H1 (cell line): Measurements from ENCODE around the gene ITLN1. TPM values are rescaled to one million over a fixed set of nuclear protein-coding genes. Genes with fewer than 3 reads are reported as not detected.

Source experiments
- BACH1 ChIP-seq: IDR thresholded peaks from 2 replicates; pipeline ENCODE4 v1.6.1; 2012; ENCODE audit warnings: low read length, improper control_type of control experiment
- HDAC6 ChIP-seq: IDR thresholded peaks from one replicate; pipeline ENCODE4 v1.7.1; 2012; ENCODE audit warnings: low read depth, mild to moderate bottlenecking, inconsistent platforms, low read length, moderate library complexity
- KDM4A ChIP-seq: IDR thresholded peaks from one replicate; pipeline ENCODE4 v1.7.1; 2012; ENCODE audit warnings: low read depth, mild to moderate bottlenecking, moderate library complexity, low read length, inconsistent platforms; ENCODE audit not compliant: severe bottlenecking
- RNF2 ChIP-seq: fragments of 200-900, 300-1000 bp; sonication (generic); IDR thresholded peaks from 2 replicates; pipeline ENCODE4 v1.7.1; 2016; ENCODE audit warnings: borderline replicate concordance, low read depth, mild to moderate bottlenecking, antibody characterized with exemption, low read length; ENCODE audit not compliant: poor library complexity, severe bottlenecking; ENCODE audit errors: missing control alignments
- RXRA ChIP-seq: IDR thresholded peaks from 2 replicates; pipeline ENCODE4 v1.6.1; 2011; ENCODE audit warnings: low read depth, mild to moderate bottlenecking, low read length, moderate library complexity; ENCODE audit not compliant: insufficient read depth
- SP1 ChIP-seq: IDR thresholded peaks from 2 replicates; pipeline ENCODE4 v1.6.1; 2011; ENCODE audit warnings: low read depth, low read length
- TAF1 ChIP-seq: IDR thresholded peaks from 2 replicates; pipeline ENCODE4 v1.6.1; 2011; ENCODE audit warnings: mild to moderate bottlenecking, low read depth, low read length
- TEAD4 ChIP-seq: IDR thresholded peaks from 2 replicates; pipeline ENCODE4 v1.6.1; 2012; ENCODE audit warnings: low read depth, low read length, inconsistent platforms, mixed read lengths
- YY1 ChIP-seq: IDR thresholded peaks from 2 replicates; pipeline ENCODE4 v1.6.1; 2011; ENCODE audit warnings: low read depth, mild to moderate bottlenecking, low read length
- polyA plus RNA-seq, 7 experiments: library from polyadenylated mRNA; depleted of rRNA in 3 of 7; stranded (reverse) in 5 of 7; unstranded in 2 of 7; fragments of >200 nt in 5 of 7; fragments of 200-250 nt in 2 of 7; gene quantifications; 1 replicate in 5 of 7; 2 replicates in 1 of 7; 4 replicates in 1 of 7; pipeline versions ENCODE4 v1.2.1 to v1.2.3, GENCODE V29; 2011 to 2013; ENCODE audit warnings: missing spikeins in 2 of 7, mixed read lengths in 2 of 7
- total RNA-seq: library from RNA; stranded (reverse); fragmentation: NEBNext Ultra II Directional; extraction: Animal tissue kit (Norgen Biotek cat#: 25700); gene quantifications from 2 replicates; pipeline ENCODE4 v1.2.1, GENCODE V29; 2021
- TF ChIP-seq, protein P1 (sequence below): fragments of 300-600 bp; sonication (generic); IDR thresholded peaks from 2 replicates; pipeline ENCODE4 v1.7.1; 2012; ENCODE audit warnings: low read length, moderate library complexity, mild to moderate bottlenecking, inconsistent platforms; ENCODE audit not compliant: insufficient replicate concordance

ITLN1 gene
- total and polyA plus RNA-seq, 2 of the 8 experiments (the other 6 are each of a cell fraction or from before 2014, with no cell fraction given) = not detected

DNA sequence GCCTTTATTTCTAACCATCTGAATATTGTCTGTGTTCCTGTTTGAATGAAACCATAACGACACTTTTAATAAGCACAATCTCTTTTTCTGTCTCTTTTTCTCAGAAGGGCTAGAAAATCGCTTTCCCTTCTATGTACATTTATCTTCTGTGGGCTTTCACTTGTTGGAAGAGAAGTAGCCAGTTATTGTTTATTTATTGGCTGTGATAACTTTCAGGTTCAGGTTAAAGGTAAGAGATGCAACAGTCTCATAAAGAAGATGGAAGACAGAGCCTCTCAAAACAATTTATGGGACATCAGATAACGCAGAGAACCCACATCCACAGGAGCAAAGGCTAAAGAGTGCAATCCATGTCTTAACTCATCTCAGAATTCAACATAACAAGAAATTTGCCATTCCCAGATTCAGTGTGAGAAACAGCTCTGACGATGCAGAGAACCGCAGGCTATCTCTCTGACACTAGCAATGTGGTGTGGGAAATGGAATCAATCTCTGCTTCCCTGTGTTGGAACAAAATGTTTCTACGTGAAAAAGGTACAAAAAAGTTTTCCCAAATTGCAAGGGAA, 18.2 kb downstream of the ITLN1 start (continued):
- TF ChIP-seq, protein P1, sequence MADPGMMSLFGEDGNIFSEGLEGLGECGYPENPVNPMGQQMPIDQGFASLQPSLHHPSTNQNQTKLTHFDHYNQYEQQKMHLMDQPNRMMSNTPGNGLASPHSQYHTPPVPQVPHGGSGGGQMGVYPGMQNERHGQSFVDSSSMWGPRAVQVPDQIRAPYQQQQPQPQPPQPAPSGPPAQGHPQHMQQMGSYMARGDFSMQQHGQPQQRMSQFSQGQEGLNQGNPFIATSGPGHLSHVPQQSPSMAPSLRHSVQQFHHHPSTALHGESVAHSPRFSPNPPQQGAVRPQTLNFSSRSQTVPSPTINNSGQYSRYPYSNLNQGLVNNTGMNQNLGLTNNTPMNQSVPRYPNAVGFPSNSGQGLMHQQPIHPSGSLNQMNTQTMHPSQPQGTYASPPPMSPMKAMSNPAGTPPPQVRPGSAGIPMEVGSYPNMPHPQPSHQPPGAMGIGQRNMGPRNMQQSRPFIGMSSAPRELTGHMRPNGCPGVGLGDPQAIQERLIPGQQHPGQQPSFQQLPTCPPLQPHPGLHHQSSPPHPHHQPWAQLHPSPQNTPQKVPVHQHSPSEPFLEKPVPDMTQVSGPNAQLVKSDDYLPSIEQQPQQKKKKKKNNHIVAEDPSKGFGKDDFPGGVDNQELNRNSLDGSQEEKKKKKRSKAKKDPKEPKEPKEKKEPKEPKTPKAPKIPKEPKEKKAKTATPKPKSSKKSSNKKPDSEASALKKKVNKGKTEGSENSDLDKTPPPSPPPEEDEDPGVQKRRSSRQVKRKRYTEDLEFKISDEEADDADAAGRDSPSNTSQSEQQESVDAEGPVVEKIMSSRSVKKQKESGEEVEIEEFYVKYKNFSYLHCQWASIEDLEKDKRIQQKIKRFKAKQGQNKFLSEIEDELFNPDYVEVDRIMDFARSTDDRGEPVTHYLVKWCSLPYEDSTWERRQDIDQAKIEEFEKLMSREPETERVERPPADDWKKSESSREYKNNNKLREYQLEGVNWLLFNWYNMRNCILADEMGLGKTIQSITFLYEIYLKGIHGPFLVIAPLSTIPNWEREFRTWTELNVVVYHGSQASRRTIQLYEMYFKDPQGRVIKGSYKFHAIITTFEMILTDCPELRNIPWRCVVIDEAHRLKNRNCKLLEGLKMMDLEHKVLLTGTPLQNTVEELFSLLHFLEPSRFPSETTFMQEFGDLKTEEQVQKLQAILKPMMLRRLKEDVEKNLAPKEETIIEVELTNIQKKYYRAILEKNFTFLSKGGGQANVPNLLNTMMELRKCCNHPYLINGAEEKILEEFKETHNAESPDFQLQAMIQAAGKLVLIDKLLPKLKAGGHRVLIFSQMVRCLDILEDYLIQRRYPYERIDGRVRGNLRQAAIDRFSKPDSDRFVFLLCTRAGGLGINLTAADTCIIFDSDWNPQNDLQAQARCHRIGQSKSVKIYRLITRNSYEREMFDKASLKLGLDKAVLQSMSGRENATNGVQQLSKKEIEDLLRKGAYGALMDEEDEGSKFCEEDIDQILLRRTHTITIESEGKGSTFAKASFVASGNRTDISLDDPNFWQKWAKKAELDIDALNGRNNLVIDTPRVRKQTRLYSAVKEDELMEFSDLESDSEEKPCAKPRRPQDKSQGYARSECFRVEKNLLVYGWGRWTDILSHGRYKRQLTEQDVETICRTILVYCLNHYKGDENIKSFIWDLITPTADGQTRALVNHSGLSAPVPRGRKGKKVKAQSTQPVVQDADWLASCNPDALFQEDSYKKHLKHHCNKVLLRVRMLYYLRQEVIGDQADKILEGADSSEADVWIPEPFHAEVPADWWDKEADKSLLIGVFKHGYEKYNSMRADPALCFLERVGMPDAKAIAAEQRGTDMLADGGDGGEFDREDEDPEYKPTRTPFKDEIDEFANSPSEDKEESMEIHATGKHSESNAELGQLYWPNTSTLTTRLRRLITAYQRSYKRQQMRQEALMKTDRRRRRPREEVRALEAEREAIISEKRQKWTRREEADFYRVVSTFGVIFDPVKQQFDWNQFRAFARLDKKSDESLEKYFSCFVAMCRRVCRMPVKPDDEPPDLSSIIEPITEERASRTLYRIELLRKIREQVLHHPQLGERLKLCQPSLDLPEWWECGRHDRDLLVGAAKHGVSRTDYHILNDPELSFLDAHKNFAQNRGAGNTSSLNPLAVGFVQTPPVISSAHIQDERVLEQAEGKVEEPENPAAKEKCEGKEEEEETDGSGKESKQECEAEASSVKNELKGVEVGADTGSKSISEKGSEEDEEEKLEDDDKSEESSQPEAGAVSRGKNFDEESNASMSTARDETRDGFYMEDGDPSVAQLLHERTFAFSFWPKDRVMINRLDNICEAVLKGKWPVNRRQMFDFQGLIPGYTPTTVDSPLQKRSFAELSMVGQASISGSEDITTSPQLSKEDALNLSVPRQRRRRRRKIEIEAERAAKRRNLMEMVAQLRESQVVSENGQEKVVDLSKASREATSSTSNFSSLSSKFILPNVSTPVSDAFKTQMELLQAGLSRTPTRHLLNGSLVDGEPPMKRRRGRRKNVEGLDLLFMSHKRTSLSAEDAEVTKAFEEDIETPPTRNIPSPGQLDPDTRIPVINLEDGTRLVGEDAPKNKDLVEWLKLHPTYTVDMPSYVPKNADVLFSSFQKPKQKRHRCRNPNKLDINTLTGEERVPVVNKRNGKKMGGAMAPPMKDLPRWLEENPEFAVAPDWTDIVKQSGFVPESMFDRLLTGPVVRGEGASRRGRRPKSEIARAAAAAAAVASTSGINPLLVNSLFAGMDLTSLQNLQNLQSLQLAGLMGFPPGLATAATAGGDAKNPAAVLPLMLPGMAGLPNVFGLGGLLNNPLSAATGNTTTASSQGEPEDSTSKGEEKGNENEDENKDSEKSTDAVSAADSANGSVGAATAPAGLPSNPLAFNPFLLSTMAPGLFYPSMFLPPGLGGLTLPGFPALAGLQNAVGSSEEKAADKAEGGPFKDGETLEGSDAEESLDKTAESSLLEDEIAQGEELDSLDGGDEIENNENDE = no peak
- TF ChIP-seq BACH1 (no peak), TEAD4 (no peak), RNF2 (no peak), TAF1 (no peak), RXRA (no peak), SP1 (no peak), YY1 (no peak), HDAC6 (no peak), KDM4A (no peak)
